D721Med (cell line): ENCODE results near the gene RASL11A.

ENCODE experiments used
- DNase-seq: peaks from one replicate; pipeline ENCODE4 v3.0.0; 2011; ENCODE audit warnings: low spot score; ENCODE audit not compliant: insufficient read length
- FAIRE-seq: peaks from 2 replicates; lab custom pipeline; 2011; peaks lifted over from hg19 to GRCh38; lab: Jason Lieb, UNC
- TF ChIP-seq, protein P1 (sequence below): IDR thresholded peaks from 2 replicates; pipeline ENCODE4 v1.5.1; 2012; ENCODE audit warnings: mild to moderate bottlenecking, control low read depth; ENCODE audit not compliant: insufficient read depth; ENCODE audit errors: missing control alignments

RASL11A gene

DNA sequence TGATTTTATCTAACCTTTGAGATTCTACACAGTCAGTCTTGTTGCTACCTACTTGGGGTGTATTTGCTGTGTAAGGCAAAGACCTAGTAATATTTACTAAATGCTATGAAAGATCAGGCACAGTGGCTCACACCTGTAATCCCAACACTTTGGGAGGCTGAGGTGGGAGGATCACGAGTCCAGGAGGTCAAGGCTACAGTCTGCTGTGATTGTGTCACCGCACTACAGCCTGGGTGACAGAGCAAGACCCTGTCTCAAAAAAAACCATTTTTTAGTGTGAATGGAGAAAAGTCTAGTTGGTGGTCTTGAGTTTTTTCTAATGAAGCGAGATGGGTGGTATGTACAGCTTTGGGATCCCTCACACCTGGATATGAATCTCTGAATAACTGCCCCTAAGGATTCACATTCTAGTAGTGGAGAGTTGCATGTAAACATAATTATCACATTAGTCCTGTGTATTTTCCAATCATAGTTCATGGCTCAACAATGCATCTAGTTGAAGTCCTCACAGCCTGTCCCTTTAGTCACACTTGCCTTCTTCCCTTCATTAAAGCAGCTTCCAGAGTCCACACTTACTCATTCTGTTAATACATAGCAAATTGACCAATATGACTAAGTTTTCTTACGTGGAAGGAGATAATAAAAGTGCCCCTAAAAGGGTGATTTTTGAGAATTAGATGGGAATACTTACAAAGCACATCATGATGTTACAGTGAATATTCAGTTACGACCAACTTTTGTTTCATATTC, 11.8 kb upstream of the RASL11A start:
- FAIRE-seq, result no peak
- TF ChIP-seq, protein P1, sequence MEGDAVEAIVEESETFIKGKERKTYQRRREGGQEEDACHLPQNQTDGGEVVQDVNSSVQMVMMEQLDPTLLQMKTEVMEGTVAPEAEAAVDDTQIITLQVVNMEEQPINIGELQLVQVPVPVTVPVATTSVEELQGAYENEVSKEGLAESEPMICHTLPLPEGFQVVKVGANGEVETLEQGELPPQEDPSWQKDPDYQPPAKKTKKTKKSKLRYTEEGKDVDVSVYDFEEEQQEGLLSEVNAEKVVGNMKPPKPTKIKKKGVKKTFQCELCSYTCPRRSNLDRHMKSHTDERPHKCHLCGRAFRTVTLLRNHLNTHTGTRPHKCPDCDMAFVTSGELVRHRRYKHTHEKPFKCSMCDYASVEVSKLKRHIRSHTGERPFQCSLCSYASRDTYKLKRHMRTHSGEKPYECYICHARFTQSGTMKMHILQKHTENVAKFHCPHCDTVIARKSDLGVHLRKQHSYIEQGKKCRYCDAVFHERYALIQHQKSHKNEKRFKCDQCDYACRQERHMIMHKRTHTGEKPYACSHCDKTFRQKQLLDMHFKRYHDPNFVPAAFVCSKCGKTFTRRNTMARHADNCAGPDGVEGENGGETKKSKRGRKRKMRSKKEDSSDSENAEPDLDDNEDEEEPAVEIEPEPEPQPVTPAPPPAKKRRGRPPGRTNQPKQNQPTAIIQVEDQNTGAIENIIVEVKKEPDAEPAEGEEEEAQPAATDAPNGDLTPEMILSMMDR, result no peak
- DNase-seq, result no peak

DNA sequence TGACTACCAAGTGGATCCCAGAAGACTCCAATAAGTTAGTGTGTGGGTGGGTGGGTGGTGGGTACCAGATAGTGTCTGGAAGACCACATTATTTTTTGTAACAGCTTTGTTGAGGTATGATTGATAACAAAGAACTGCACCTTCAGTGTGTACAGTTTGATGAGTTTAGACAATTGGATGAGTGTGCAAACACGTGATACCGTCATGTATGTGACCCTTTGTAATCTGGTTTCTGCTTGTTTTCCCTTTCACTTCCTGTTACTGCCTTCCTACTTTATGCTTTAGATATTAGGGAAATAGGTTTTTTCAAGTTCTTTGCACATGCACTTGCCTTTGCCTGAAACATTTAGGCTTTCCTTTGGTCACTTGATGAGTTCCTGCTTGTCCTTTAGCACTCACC, 10.8 kb upstream of the RASL11A start:
- TF ChIP-seq, protein P1, result no peak
- no peak for DNase-seq
- no peak for FAIRE-seq

DNA sequence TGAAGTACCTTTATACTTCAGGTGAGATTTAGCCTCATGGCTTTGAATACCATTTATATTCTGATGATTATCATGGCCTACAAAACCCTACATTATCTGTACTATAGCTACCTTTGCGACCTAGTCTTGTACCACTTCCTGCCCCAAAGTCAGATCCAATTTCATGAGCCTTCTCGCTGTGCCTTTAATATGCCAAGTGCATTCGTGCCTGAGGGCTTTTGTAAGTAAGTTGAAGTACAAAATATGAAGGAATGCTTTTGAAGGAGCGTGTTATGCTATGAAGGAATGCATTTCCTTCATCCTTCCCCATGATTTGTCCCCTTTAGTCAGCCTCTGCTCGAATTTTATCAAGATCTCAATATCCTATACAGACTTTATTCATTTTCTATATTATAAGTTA, 9.2 kb upstream of the RASL11A start:
- TF ChIP-seq, protein P1, result no peak
- no peak for FAIRE-seq
- no peak for DNase-seq

DNA sequence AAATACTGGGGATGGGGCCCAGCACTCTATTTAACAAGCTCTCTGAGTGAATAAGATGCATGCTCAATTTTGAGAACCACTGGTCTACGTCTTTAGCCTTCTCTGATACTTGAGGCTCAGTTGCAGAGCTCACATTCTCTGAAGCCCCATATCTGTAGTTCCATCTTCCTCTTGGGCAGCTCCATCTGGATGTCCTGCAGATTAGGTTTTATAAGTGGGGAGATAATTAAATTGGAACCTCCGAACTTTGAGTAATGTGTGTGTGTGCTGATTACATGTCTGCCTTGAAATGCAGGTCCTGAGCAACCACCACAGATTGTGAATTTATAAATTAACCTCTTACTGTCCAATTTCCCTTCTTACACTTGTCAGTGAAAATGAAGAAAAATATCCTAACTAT, 7.2 kb upstream of the RASL11A start:
- DNase-seq, result no peak
- no peak for FAIRE-seq
- TF ChIP-seq, protein P1, result no peak

DNA sequence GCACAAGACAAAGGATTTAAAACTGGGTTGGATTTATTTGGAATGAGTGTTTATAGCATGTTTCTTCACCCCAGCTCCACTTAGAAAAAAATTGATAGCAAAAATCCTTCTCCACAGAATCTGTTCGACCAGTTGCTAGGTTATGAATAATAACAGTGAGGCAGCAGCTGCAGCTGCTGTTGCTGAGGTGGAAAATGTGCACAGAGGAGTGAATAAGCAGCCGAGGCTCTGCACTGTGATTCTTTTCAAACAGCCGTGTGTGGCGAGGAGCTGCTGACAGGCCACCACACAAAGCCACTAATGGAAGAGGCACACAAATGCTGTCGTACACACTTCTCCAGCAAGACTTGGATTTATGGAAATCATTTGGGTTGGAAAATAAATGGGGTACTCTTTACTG, 6.4 kb upstream of the RASL11A start:
- TF ChIP-seq, protein P1, result no peak
- FAIRE-seq (no peak), DNase-seq (no peak)

DNA sequence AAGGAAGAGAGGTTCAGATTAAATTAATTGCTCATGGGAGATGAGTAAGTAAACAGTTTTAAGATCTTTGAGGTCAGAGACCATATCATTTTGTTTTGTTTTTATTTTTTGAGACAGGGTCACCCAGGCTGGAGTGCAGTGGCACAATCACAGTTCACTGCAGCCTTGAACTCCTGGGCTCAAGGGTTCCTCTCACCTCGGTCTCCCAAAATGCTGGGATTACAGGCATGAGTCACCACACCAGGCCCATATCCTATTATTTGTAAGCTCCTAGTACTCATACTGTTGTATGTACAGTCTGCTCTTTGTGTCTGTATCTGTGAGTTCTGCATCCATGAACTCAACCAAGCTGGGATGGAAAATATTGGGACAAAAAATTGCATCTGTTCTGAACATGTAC, 6.0 kb upstream of the RASL11A start:
- no peak for FAIRE-seq
- TF ChIP-seq, protein P1, result no peak
- no peak for DNase-seq

DNA sequence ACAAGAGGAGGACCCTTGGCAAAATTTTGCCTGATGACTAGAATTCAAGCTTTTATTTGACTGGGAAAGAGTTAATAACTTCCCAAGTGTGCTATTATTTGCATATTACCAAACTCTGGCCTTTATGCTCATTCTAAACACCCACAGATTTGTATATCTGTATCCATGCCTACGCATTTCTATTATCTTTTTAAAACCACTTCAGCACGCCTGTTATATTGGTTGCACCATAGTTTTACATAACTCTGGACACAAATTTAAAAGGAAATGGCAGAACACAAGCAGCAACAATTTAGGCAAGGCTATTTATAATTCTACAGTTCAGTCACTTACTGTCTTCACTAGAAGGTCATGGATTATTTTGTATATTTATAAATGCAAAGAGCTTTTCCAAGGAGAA, 3.7 kb upstream of the RASL11A start:
- DNase-seq (no peak), FAIRE-seq (no peak)
- TF ChIP-seq, protein P1, result no peak
